ENCODE data around the gene CCDC24. TPM values are rescaled to one million over a fixed set of nuclear protein-coding genes. Genes with fewer than 3 reads are reported as not detected.

Gene CCDC24
- total and polyA plus RNA-seq, 9 of the 15 experiments (the other 6 are each of a cell fraction or from before 2014, with no cell fraction given): 0.31 to 4.5 (median 1.5) TPM

- TF ChIP-seq, protein P1, sequence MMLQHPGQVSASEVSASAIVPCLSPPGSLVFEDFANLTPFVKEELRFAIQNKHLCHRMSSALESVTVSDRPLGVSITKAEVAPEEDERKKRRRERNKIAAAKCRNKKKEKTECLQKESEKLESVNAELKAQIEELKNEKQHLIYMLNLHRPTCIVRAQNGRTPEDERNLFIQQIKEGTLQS (IDR thresholded peaks at IDR 0.05): no peak
- TF ChIP-seq, protein P1 (CRISPR knock-in tag; conservative IDR thresholded peaks at IDR 0.05): peak; percentile 85
- TF ChIP-seq ZNF239 (CRISPR knock-in tag; IDR thresholded peaks at IDR 0.05): no peak
- no peak for TF ChIP-seq KAT8 (IDR thresholded peaks at IDR 0.05; ENCODE audit: low read depth)
- TF ChIP-seq, protein P2, sequence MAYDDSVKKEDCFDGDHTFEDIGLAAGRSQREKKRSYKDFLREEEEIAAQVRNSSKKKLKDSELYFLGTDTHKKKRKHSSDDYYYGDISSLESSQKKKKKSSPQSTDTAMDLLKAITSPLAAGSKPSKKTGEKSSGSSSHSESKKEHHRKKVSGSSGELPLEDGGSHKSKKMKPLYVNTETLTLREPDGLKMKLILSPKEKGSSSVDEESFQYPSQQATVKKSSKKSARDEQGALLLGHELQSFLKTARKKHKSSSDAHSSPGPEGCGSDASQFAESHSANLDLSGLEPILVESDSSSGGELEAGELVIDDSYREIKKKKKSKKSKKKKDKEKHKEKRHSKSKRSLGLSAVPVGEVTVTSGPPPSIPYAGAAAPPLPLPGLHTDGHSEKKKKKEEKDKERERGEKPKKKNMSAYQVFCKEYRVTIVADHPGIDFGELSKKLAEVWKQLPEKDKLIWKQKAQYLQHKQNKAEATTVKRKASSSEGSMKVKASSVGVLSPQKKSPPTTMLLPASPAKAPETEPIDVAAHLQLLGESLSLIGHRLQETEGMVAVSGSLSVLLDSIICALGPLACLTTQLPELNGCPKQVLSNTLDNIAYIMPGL (CRISPR knock-in tag; IDR thresholded peaks at IDR 0.05): peak; percentile 82; the same call in 1 of the 2 replicates
- peak; percentile 99 to 100 for TF ChIP-seq MNT (conservative IDR thresholded peaks at IDR 0.05)
- no peak; the same call in 1 of the 2 replicates for TF ChIP-seq NR1H2 (CRISPR knock-in tag; IDR thresholded peaks at IDR 0.05)
- peak; percentile 71; the same call in 1 of the 2 replicates for TF ChIP-seq CBFB (CRISPR knock-in tag; IDR thresholded peaks at IDR 0.05)
- peak; percentile 63 for TF ChIP-seq HMGN3 (IDR thresholded peaks at IDR 0.05; ENCODE audit: borderline replicate concordance, extremely low read depth, insufficient read length, low read depth, low read length)
- TF ChIP-seq, protein P3, sequence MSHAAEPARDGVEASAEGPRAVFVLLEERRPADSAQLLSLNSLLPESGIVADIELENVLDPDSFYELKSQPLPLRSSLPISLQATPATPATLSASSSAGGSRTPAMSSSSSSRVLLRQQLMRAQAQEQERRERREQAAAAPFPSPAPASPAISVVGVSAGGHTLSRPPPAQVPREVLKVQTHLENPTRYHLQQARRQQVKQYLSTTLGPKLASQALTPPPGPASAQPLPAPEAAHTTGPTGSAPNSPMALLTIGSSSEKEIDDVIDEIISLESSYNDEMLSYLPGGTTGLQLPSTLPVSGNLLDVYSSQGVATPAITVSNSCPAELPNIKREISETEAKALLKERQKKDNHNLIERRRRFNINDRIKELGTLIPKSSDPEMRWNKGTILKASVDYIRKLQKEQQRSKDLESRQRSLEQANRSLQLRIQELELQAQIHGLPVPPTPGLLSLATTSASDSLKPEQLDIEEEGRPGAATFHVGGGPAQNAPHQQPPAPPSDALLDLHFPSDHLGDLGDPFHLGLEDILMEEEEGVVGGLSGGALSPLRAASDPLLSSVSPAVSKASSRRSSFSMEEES (CRISPR knock-in tag; IDR thresholded peaks at IDR 0.05): 0 out of 2 replicates have a peak, but pooled peaks have one; percentile 1
- no peak for TF ChIP-seq IRF2 (CRISPR knock-in tag; IDR thresholded peaks at IDR 0.05)
- TF ChIP-seq, protein P4, sequence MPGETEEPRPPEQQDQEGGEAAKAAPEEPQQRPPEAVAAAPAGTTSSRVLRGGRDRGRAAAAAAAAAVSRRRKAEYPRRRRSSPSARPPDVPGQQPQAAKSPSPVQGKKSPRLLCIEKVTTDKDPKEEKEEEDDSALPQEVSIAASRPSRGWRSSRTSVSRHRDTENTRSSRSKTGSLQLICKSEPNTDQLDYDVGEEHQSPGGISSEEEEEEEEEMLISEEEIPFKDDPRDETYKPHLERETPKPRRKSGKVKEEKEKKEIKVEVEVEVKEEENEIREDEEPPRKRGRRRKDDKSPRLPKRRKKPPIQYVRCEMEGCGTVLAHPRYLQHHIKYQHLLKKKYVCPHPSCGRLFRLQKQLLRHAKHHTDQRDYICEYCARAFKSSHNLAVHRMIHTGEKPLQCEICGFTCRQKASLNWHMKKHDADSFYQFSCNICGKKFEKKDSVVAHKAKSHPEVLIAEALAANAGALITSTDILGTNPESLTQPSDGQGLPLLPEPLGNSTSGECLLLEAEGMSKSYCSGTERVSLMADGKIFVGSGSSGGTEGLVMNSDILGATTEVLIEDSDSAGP (CRISPR knock-in tag; IDR thresholded peaks at IDR 0.05): peak; percentile 70
- TF ChIP-seq RBM25 (IDR thresholded peaks at IDR 0.05; ENCODE audit: low read depth, low read length, severe bottlenecking): no peak
- TF ChIP-seq ZNF668 (CRISPR knock-in tag; IDR thresholded peaks at IDR 0.05): peak; percentile 64; the same call in 1 of the 2 replicates
- peak; percentile 7 to 99; a peak in 3 of 4 replicates for TF ChIP-seq TEAD1 (CRISPR knock-in tag; IDR thresholded peaks at IDR 0.05)
- TF ChIP-seq SUPT5H (IDR thresholded peaks at IDR 0.05): peak; percentile 91
- peak; percentile 54 for TF ChIP-seq FOSL1 (tag; conservative IDR thresholded peaks at IDR 0.05)
- peak; percentile 50; the same call in 1 of the 2 replicates for TF ChIP-seq KLF13 (tag; IDR thresholded peaks at IDR 0.05; ENCODE audit: borderline replicate concordance, low read depth)
- TF ChIP-seq ZKSCAN1 (IDR thresholded peaks at IDR 0.05; ENCODE audit: low read depth, low read length): peak; percentile 99
- TF ChIP-seq MTA1 (IDR thresholded peaks at IDR 0.05; ENCODE audit: borderline replicate concordance): peak; percentile 72; the same call in 1 of the 2 replicates
Measured at GRCh38 chr1:43946236-43947060, 45.0 kb upstream of the CCDC24 start, which contains the start of gene IPO13 (continued).
